SHP77 treated with DMSO at 0.1 percent for 48 hours (cell line): ENCODE measurements around the gene KLHL3.

Source experiments
- DNase-seq: peaks from one replicate; lab custom pipeline; 2025; lab: John Stamatoyannopoulos, UW

KLHL3 gene

GRCh38 chr5:137743031-137743640, 7.2 kb upstream of the KLHL3 start:
- peak; percentile 32 for DNase-seq

- no peak for DNase-seq
These were observed 5.8 kb upstream of the KLHL3 start for GRCh38 chr5:137741718-137742117.

GRCh38 chr5:137739737-137740136, 3.8 kb upstream of the KLHL3 start:
- no peak for DNase-seq

GRCh38 chr5:137738947-137739346, 3.1 kb upstream of the KLHL3 start:
- DNase-seq: no peak

- DNase-seq: no peak
These were observed 1.7 kb upstream of the KLHL3 start for GRCh38 chr5:137737349-137738131.

- DNase-seq: no peak
These were observed 607 bp upstream of the KLHL3 start for GRCh38 chr5:137736496-137736895.

- peak; percentile 33 for DNase-seq
These were observed 831 bp downstream of the KLHL3 start for GRCh38 chr5:137734962-137735554.

GRCh38 chr5:137734331-137734730, 1.6 kb downstream of the KLHL3 start:
- no peak for DNase-seq

GRCh38 chr5:137733922-137734321, 2.0 kb downstream of the KLHL3 start:
- DNase-seq: no peak

GRCh38 chr5:137733006-137733405, 2.9 kb downstream of the KLHL3 start:
- no peak for DNase-seq

GRCh38 chr5:137731176-137731575, 4.7 kb downstream of the KLHL3 start:
- DNase-seq: no peak

GRCh38 chr5:137730336-137730735, 5.6 kb downstream of the KLHL3 start:
- DNase-seq: no peak

GRCh38 chr5:137728048-137728447, 7.8 kb downstream of the KLHL3 start:
- no peak for DNase-seq

- no peak for DNase-seq
These were observed 8.3 kb downstream of the KLHL3 start for GRCh38 chr5:137727623-137728022.

GRCh38 chr5:137724251-137724650, 11.6 kb downstream of the KLHL3 start:
- no peak for DNase-seq

GRCh38 chr5:137718611-137719010, 17.3 kb downstream of the KLHL3 start:
- DNase-seq: no peak

- DNase-seq: no peak
These were observed 19.6 kb downstream of the KLHL3 start for GRCh38 chr5:137716337-137716736.

- no peak for DNase-seq
These were observed 20.4 kb downstream of the KLHL3 start for GRCh38 chr5:137715456-137715855.

GRCh38 chr5:137714946-137715345, 20.9 kb downstream of the KLHL3 start:
- DNase-seq: no peak

GRCh38 chr5:137714494-137714893, 21.4 kb downstream of the KLHL3 start:
- DNase-seq: no peak

GRCh38 chr5:137712139-137712667, 23.7 kb downstream of the KLHL3 start:
- no peak for DNase-seq

- no peak for DNase-seq
These were observed 25.8 kb downstream of the KLHL3 start for GRCh38 chr5:137710086-137710485.
